HG03469 (cell line): ENCODE data around the gene DPY19L3.
"Not testable (repeated sequence)": the region's sequence is repeated elsewhere in the genome, so short reads cannot be mapped to it uniquely, and the experiment has no call there.

Experiments used
- ATAC-seq: cut with Tn5 transposase; IDR thresholded peaks from one replicate; pipeline ENCODE4 v1.9.1; 2021; ENCODE audit warnings: mild to moderate bottlenecking, moderate library complexity, moderate number of reproducible peaks; ENCODE audit not compliant: unreplicated experiment

The DPY19L3 gene

GRCh38 chr19:32498648-32499200, 93.2 kb downstream of the DPY19L3 start:
- ATAC-seq, result no peak

DNA sequence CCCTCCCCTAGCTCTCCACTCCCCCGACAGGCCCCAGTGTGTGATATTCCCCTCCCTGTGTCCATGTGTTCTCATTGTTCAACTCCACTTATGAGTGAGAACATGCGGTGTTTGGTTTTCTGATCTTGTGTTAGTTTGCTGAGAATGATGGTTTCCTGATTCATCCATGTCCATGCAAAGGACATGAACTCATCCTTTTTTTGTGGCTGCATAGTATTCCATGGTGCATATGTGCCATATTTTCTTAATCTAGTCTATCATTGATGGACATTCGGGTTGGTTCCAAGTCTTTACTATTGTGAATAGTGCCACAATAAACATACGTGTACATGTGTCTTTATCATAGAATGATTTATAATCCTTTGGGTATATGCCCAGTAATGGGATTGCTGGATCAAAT, 106.9 kb downstream of the DPY19L3 start:
- ATAC-seq, result not testable (repeated sequence)

- ATAC-seq, result no peak
Measured at GRCh38 chr19:32519023-32519422, 113.5 kb downstream of the DPY19L3 start.

DNA sequence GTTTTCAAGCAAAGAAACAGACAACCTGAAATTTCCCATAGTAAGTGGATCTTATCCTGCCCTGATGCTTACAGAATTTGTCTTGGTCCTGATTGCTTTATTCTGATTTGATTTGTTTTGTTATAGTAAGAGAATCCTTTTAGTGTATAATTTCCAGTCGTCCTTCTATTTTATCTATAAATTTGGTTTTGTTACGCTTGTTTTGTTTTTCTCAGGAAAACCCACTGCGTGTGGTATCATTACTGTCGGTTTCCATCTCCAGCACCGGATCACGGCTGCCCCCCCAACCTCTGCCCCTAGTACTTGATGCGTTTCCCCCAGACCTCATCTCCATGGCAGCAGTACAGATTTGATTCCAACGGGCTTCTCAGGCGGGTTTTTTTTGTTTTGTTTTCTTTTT, 117.4 kb downstream of the DPY19L3 start:
- ATAC-seq, result no peak

DNA sequence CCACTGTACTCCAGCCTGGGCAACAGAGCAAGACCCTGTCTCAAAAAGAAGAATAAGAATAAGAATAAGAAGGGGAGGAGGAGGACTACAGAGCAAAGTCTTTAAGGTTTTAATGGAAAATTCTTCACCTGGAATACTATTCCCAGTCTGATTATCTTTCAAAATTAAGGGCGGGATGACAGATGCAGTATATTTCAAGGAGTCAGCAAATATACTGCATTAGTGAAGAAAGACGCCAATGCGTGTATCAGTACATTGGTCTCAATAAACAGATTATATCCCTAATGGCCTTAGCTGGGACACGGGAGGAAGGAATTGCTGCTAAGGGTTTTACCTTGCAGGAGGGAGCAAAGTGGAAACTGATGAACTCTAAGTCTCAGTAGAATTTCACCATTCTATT, 121.3 kb downstream of the DPY19L3 start:
- no peak for ATAC-seq

DNA sequence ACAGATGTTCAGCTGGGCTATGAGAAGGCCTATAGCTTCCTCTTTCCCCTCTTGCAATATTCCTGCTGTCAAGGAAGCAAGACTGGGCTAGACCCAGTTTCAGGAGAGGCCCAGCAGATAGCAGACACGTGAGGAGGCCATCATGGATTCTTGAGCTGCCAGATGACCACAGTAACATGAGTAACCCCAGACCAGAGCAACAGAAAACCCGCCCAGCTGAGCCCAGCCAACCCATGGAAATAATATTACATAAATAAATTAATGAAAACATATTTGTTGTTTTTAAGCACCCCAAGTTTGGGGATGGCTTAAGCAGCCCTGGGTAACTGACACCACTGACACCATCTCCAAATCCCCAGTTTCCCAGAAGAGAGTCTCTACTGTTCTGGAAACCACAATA, 125.2 kb downstream of the DPY19L3 start:
- ATAC-seq, result no peak

DNA sequence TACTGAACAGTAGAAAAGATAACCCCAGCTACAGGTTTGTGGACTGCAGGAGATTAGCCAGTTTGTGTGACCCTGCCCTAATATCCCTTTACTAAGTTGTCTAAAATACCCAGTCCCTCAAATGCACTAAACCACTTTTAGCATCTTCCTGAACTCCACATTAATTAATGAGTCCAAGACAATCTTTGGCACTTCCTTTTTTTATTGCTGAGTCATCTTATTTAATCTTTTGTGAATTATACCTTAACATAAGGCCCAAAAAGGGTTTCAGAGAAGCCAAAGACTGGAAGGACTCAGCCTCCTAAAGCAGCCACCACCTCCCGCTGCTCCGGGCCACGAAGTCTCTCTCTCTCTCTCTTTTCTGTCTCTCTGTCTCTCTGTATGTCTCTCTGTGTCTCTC, 126.7 kb downstream of the DPY19L3 start:
- ATAC-seq, result no peak
